ENCODE measurements around the gene CMTM2. TPM values are rescaled to one million over a fixed set of nuclear protein-coding genes. Genes with fewer than 3 reads are reported as not detected.
A peak's percentile ranks its signal among the peaks of the same experiment; 100 is the strongest.
"Not testable (repeated sequence)": the region's sequence is repeated elsewhere in the genome, so short reads cannot be mapped to it uniquely, and the experiment has no call there.

CMTM2 gene
- total and polyA plus RNA-seq, 12 donors: 0.17 to 0.80 (median 0.55) TPM; not detected in 9

DNA sequence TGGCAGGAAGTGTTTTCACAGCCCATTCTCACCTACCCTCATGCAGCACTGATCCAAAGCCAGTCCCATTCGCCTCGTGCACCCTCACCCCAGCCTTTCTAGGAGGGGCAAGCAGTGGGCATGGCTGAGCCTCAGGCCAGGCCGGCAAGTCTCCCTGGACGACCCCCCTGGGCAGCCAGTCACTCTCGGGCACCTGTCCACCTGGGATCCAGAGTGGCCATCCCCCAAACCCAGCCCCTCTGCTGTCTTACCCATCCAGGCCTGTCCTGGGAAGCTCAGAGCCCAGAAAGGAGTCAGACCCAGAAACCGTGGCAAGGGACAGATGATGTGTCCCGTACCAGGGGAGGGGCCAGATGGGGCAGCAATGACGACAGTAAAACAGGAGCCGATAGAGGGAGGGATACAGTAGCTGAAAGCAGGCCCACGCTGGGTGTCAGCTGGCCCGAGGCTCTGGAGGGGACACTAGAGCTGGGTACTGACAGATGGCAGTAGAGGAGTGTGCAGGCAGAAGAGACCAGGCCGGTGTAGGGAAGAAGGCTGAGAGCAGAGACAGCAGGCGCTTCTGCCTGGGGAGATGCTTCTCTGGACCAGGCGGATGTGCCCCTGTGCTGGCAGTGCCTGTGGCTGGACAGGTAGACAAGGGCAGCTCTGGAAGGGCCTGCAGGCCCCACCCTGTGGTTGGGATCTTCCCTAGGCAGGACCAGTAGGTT lies 31.0 kb downstream of the CMTM2 start:
- peaks cover 0 to 42% of the 10 kb centered on the region in 2 donors for H3K36me3 ChIP-seq (replicated peaks in 1 of 2)
- no peak overlapping the region for H3K4me3 ChIP-seq
- no peak overlapping the region for H3K27ac ChIP-seq
- 89 to 94% (median 91%) methylated on average over 9 to 14 of the region's 14 CpGs for WGBS, 4 donors
- peak in 1 of 7 donors; percentile 46 for DNase-seq
- H3K9me3 ChIP-seq (replicated peaks in 1 of 3): no peaks in the 10 kb centered on the region
- TF ChIP-seq, protein P1, sequence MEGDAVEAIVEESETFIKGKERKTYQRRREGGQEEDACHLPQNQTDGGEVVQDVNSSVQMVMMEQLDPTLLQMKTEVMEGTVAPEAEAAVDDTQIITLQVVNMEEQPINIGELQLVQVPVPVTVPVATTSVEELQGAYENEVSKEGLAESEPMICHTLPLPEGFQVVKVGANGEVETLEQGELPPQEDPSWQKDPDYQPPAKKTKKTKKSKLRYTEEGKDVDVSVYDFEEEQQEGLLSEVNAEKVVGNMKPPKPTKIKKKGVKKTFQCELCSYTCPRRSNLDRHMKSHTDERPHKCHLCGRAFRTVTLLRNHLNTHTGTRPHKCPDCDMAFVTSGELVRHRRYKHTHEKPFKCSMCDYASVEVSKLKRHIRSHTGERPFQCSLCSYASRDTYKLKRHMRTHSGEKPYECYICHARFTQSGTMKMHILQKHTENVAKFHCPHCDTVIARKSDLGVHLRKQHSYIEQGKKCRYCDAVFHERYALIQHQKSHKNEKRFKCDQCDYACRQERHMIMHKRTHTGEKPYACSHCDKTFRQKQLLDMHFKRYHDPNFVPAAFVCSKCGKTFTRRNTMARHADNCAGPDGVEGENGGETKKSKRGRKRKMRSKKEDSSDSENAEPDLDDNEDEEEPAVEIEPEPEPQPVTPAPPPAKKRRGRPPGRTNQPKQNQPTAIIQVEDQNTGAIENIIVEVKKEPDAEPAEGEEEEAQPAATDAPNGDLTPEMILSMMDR (IDR thresholded peaks at IDR 0.05): no peak
- TF ChIP-seq POLR2A (IDR thresholded peaks at IDR 0.05): no peak
- peaks cover 0 to 7% of the 10 kb centered on the region in 2 donors for H3K4me1 ChIP-seq (replicated peaks in 1 of 2)
- H3K27me3 ChIP-seq: no peaks in the 10 kb centered on the region
- intact Hi-C loops (cut with DNase I): no loop called here

DNA sequence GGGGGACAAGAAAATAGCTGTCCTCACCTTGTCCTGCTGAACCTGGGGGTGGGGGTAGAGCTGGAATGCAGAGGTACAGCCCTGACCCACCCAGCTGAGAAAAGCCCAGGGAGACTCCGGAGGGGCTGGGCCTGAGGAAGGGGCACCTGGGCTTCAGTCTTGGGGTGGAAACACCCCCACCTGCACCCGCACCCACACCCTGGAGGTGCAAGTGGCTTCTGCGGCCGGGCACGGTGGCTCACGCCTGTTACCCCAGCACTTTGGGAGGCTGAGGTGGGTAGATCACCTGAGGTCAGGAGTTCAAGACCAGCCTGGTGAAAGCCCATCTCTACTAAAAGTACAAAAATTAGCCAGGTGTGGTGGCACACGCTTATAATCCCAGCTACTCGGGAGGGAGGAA lies 32.6 kb downstream of the CMTM2 start:
- intact Hi-C loops (cut with DNase I); H3K9me3 ChIP-seq (replicated peaks in 1 of 3); H3K27me3 ChIP-seq; H3K4me3 ChIP-seq; H3K27ac ChIP-seq; DNase-seq: not testable (repeated sequence)
- H3K4me1 ChIP-seq (replicated peaks in 1 of 2): peaks cover 7 to 17% of the 10 kb centered on the region in 2 donors
- peaks cover 0 to 42% of the 10 kb centered on the region in 2 donors for H3K36me3 ChIP-seq (replicated peaks in 1 of 2)
- WGBS, 4 donors: 94 to 99% (median 95%) methylated on average over 7 to 8 of the region's 8 CpGs

DNA sequence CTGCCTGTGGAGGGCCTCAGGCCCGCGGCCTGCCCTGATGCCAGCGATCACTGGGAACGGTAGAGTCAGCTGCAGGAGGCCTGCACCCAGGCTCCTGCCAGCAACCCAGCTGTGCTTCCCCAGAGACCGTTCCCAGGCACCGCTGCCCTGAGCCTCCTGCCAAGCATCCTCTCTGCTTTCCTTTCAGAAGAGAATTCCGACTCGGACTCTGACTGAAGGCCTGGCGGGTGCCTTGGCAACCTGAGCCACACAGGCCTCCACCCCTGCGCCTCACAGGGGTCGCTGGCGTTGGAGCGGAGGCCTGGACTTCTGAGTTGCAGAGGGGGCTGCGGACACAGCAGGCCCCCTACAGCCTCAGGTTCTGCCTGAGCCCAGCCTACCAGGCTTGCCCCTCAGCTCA lies 33.2 kb downstream of the CMTM2 start:
- TF ChIP-seq, protein P1 (IDR thresholded peaks at IDR 0.05): no peak
- TF ChIP-seq POLR2A (IDR thresholded peaks at IDR 0.05): no peak
- DNase-seq: no peak
- H3K4me1 ChIP-seq (replicated peaks in 1 of 2): peaks cover 7 to 22% of the 10 kb centered on the region in 2 donors
- H3K36me3 ChIP-seq (replicated peaks in 1 of 2): peaks cover 0 to 42% of the 10 kb centered on the region in 2 donors
- no peak overlapping the region for H3K27ac ChIP-seq
- intact Hi-C loops (cut with DNase I): no loop called here
- no peak overlapping the region for H3K4me3 ChIP-seq
- no peaks in the 10 kb centered on the region for H3K9me3 ChIP-seq (replicated peaks in 1 of 3)
- no peaks in the 10 kb centered on the region for H3K27me3 ChIP-seq
- 88 to 96% (median 93%) methylated on average over 9 to 14 of the region's 14 CpGs for WGBS, 4 donors

DNA sequence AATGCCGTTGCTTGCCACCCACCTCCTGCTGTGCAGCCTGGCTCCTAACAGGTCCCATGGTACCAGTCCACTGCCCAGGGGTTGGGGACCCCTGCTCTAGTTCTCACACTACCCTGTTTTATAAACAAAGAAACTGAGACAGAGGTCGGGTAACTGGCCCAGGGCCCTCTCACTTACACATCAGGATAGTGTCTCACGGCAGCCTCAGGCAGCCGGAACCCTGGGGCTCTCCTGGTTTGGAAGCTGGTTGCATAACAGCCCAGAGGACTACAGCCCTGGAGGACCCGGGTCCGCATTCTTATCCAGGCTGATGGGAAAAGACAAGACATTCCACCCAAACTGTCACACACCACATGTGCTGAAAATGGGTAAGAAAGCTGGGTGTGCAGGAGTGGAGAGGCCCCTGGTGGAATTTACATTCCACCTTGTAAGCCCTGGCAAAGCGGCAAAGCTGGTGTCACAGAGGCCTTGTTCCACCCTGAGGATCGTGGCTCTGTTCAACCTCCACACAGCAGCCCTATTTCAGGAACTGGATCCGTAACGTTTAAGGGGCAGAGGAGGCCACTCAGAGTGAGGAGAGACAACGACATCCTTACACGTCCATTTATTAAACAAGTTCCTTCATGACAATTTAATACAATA lies 35.0 kb downstream of the CMTM2 start:
- peaks cover 0 to 41% of the 10 kb centered on the region in 2 donors for H3K36me3 ChIP-seq (replicated peaks in 1 of 2)
- no peak for DNase-seq

More for the DNA sequence above, 35.0 kb downstream of the CMTM2 start:
- no peaks in the 10 kb centered on the region for H3K27me3 ChIP-seq
- no peak overlapping the region for H3K27ac ChIP-seq
- H3K4me3 ChIP-seq: no peak overlapping the region
- 89 to 94% (median 90%) methylated on average over 12 of the region's 12 CpGs for WGBS, 4 donors
- H3K4me1 ChIP-seq (replicated peaks in 1 of 2): peaks cover 12 to 30% of the 10 kb centered on the region in 2 donors
- no peaks in the 10 kb centered on the region for H3K9me3 ChIP-seq (replicated peaks in 1 of 3)
- no peak for TF ChIP-seq POLR2A (IDR thresholded peaks at IDR 0.05)
- TF ChIP-seq, protein P1 (IDR thresholded peaks at IDR 0.05): no peak
- intact Hi-C loops (cut with DNase I): no loop called here
